T-helper 2 cell treated with Interferon-gamma antibody and Interleukin-4, amounts not matched to agents 100 ng/mL and 5 ng/mL, for 36 hours (primary cell): ENCODE results near the gene RSF1. TPM values are rescaled to one million over a fixed set of nuclear protein-coding genes. Genes with fewer than 3 reads are reported as not detected.

Experiments
- intact Hi-C: fragments of 100-400 bp; cut with micrococcal nuclease; formaldehyde crosslinking; loops from one replicate; pipeline ENCODE4 v1.15.1; 2023
- total RNA-seq: library from RNA; stranded (reverse); gene quantifications from 2 replicates; pipeline ENCODE4 v1.2.3, GENCODE V29; 2022

Gene RSF1
- total RNA-seq, 1 donor from 2014 or later: 47.1 TPM

GRCh38 chr11:77750394-77751156 is 69.9 kb downstream of the RSF1 start:
- intact Hi-C loops: no loop called here

- intact Hi-C loops: no loop called here
Measured at GRCh38 chr11:77749232-77749631, 71.3 kb downstream of the RSF1 start.

- intact Hi-C loops: no loop called here
Measured at GRCh38 chr11:77748266-77748665, 72.3 kb downstream of the RSF1 start.

- intact Hi-C loops: no loop called here
Measured at GRCh38 chr11:77747381-77747969, 73.0 kb downstream of the RSF1 start.

GRCh38 chr11:77736473-77736872 is 84.0 kb downstream of the RSF1 start:
- intact Hi-C loops: no loop called here

- intact Hi-C loops: no loop called here
Measured at GRCh38 chr11:77734890-77735289, 85.6 kb downstream of the RSF1 start.

GRCh38 chr11:77732143-77732542 is 88.4 kb downstream of the RSF1 start:
- intact Hi-C loops: no loop called here

GRCh38 chr11:77730789-77731188 is 89.7 kb downstream of the RSF1 start:
- intact Hi-C loops: no loop called here

GRCh38 chr11:77729063-77729462 is 91.5 kb downstream of the RSF1 start:
- intact Hi-C loops: no loop called here

- intact Hi-C loops: no loop called here
Measured at GRCh38 chr11:77728203-77728786, 92.2 kb downstream of the RSF1 start.

- intact Hi-C loops: no loop called here
Measured at GRCh38 chr11:77726524-77726923, 94.0 kb downstream of the RSF1 start.

- intact Hi-C loops: no loop called here
Measured at GRCh38 chr11:77725433-77725832, 95.1 kb downstream of the RSF1 start.

- intact Hi-C loops: no loop called here
Measured at GRCh38 chr11:77724636-77725035, 95.9 kb downstream of the RSF1 start.

- intact Hi-C loops: no loop called here
Measured at GRCh38 chr11:77723024-77723423, 97.5 kb downstream of the RSF1 start.

GRCh38 chr11:77710358-77710757 is 110.2 kb downstream of the RSF1 start:
- intact Hi-C loops: no loop called here

GRCh38 chr11:77705876-77706579 is 114.5 kb downstream of the RSF1 start:
- intact Hi-C loops: no loop called here

- intact Hi-C loops: no loop called here
Measured at GRCh38 chr11:77705195-77705875, 115.2 kb downstream of the RSF1 start.

- intact Hi-C loops: no loop called here
Measured at GRCh38 chr11:77704029-77704428, 116.5 kb downstream of the RSF1 start.

- intact Hi-C loops: no loop called here
Measured at GRCh38 chr11:77699425-77699824, 121.1 kb downstream of the RSF1 start.

GRCh38 chr11:77698896-77699295 is 121.6 kb downstream of the RSF1 start:
- intact Hi-C loops: no loop called here

- intact Hi-C loops: no loop called here
Measured at GRCh38 chr11:77697865-77698264, 122.7 kb downstream of the RSF1 start.

- intact Hi-C loops: no loop called here
Measured at GRCh38 chr11:77695417-77695816, 125.1 kb downstream of the RSF1 start.
